ENCODE data around the gene MBP. TPM values are rescaled to one million over a fixed set of nuclear protein-coding genes. Genes with fewer than 3 reads are reported as not detected.

Gene MBP
- total and polyA plus RNA-seq, 2 donors (not counting 3 experiments of a cell fraction or from before 2014, with no cell fraction given) = 1.7 to 2.3 TPM

DNA sequence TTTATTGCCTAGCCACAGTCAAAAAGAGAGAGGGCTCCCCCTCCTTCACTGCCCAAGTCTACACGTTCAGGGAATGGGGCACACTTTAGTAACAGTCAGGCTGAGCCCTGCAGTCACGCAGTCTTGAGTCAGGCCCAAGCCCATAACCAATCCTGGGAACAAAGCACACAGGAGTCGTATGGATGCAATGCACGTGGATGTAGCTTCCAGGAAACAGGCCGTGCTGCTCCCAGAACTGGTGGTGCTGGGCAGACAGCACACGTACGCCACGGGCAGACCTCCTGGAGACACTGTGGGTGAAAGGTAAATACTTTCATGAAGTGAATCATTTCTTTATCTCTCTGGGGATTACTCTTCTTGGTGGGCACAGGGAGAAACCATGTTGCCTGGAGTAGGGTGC, 30.0 kb upstream of the MBP start:
- TF ChIP-seq, protein P1, sequence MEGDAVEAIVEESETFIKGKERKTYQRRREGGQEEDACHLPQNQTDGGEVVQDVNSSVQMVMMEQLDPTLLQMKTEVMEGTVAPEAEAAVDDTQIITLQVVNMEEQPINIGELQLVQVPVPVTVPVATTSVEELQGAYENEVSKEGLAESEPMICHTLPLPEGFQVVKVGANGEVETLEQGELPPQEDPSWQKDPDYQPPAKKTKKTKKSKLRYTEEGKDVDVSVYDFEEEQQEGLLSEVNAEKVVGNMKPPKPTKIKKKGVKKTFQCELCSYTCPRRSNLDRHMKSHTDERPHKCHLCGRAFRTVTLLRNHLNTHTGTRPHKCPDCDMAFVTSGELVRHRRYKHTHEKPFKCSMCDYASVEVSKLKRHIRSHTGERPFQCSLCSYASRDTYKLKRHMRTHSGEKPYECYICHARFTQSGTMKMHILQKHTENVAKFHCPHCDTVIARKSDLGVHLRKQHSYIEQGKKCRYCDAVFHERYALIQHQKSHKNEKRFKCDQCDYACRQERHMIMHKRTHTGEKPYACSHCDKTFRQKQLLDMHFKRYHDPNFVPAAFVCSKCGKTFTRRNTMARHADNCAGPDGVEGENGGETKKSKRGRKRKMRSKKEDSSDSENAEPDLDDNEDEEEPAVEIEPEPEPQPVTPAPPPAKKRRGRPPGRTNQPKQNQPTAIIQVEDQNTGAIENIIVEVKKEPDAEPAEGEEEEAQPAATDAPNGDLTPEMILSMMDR (IDR thresholded peaks at IDR 0.05; ENCODE audit: extremely low read depth in 1 of 2, insufficient read depth in 1 of 2, low read depth in 1 of 2, low read length in 2 of 2) = no peak
- TF ChIP-seq POLR2A (IDR thresholded peaks at IDR 0.05; ENCODE audit: low read depth, low read length) (no peak), JUN (IDR thresholded peaks at IDR 0.05; ENCODE audit: borderline replicate concordance, insufficient read depth, insufficient read length, low read depth) (no peak), MAX (IDR thresholded peaks at IDR 0.05; ENCODE audit: insufficient read depth, insufficient read length) (no peak), MYC (IDR thresholded peaks at IDR 0.05; ENCODE audit: low read depth, low read length) (no peak)
- Histone ChIP-seq H3K4me2 (ENCODE audit: insufficient read depth, low read length) (no peak overlapping the region), H3K9ac (replicated peaks; ENCODE audit: extremely low read depth, insufficient read depth, low read length) (no peak overlapping the region), H3K79me2 (ENCODE audit: control insufficient read depth, insufficient read depth, low read length) (no peaks in the 10 kb centered on the region), H3K9me3 (replicated peaks; ENCODE audit: control insufficient read depth, insufficient read depth, low read length) (no peaks in the 10 kb centered on the region), H2AFZ (ENCODE audit: low read depth, low read length) (no peak overlapping the region), H3K4me3 (replicated peaks in 1 of 3; ENCODE audit: insufficient read depth in 1 of 3, low read depth in 1 of 3, low read length in 3 of 3) (no peak overlapping the region), H4K20me1 (replicated peaks; ENCODE audit: control insufficient read depth, extremely low read depth, insufficient read depth, low read length) (no peaks in the 10 kb centered on the region), H3K36me3 (ENCODE audit: control insufficient read depth in 2 of 2, extremely low read depth in 1 of 2, insufficient read depth in 2 of 2, low read length in 2 of 2) (no peaks in the 10 kb centered on the region), H3K27ac (ENCODE audit: insufficient read depth, low read depth, low read length) (no peak overlapping the region), H3K4me1 (ENCODE audit: control insufficient read depth, extremely low read depth, insufficient read depth, low read length) (no peaks in the 10 kb centered on the region), H3K9me1 (replicated peaks; ENCODE audit: control insufficient read depth, extremely low read depth, insufficient read depth, low read length) (no peaks in the 10 kb centered on the region), H3K27me3 (ENCODE audit: control insufficient read depth in 2 of 2, insufficient read depth in 2 of 2, low read length in 2 of 2) (peaks cover 0 to 2% of the 10 kb centered on the region in 2 experiments)
- intact Hi-C loops (cut with micrococcal nuclease) (no loop called here), dilution Hi-C loops (cut with MboI; ENCODE audit: extremely low pct_ligation_motif_present, low sequenced_read_pairs) (no loop called here)
- DNase-seq (ENCODE audit: low read depth, low spot score) (no peak), FAIRE-seq (no peak)
- CTCF ChIA-PET = no interaction called here
- no TSS peak for BruUV-seq (replicated peaks)
- POLR2A ChIA-PET = no interaction called here

DNA sequence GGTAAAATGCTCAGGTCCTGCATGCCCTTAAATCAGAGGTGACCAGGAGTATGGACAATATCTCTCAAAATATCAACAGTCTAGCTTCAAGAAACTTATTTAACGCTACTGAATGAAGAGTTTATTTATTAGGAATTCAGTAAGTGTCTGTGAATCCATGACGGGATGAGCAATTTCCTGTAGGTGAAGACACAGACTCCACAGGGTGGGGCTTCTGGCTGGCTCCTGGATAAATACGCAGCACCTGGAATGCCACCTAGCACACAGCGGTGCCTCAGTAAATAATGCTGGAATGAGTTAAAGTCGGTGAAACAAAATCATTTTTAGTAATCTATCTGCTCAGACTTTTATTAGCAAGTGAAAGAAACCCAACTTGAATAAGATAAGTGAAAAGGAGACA, 29.4 kb upstream of the MBP start:
- FAIRE-seq (no peak), DNase-seq (ENCODE audit: low read depth, low spot score) (no peak)
- Histone ChIP-seq H3K79me2 (ENCODE audit: control insufficient read depth, insufficient read depth, low read length) (no peaks in the 10 kb centered on the region), H3K9me3 (replicated peaks; ENCODE audit: control insufficient read depth, insufficient read depth, low read length) (no peaks in the 10 kb centered on the region), H4K20me1 (replicated peaks; ENCODE audit: control insufficient read depth, extremely low read depth, insufficient read depth, low read length) (no peaks in the 10 kb centered on the region), H3K27me3 (ENCODE audit: control insufficient read depth in 2 of 2, insufficient read depth in 2 of 2, low read length in 2 of 2) (peaks cover 2% of the 10 kb centered on the region in 2 experiments), H3K36me3 (ENCODE audit: control insufficient read depth in 2 of 2, extremely low read depth in 1 of 2, insufficient read depth in 2 of 2, low read length in 2 of 2) (no peaks in the 10 kb centered on the region), H3K4me2 (ENCODE audit: insufficient read depth, low read length) (no peak overlapping the region), H3K9me1 (replicated peaks; ENCODE audit: control insufficient read depth, extremely low read depth, insufficient read depth, low read length) (no peaks in the 10 kb centered on the region), H3K4me1 (ENCODE audit: control insufficient read depth, extremely low read depth, insufficient read depth, low read length) (no peaks in the 10 kb centered on the region), H3K4me3 (replicated peaks in 1 of 3; ENCODE audit: insufficient read depth in 1 of 3, low read depth in 1 of 3, low read length in 3 of 3) (no peak overlapping the region), H3K27ac (ENCODE audit: insufficient read depth, low read depth, low read length) (no peak overlapping the region), H2AFZ (ENCODE audit: low read depth, low read length) (no peak overlapping the region), H3K9ac (replicated peaks; ENCODE audit: extremely low read depth, insufficient read depth, low read length) (no peak overlapping the region)
- dilution Hi-C loops (cut with MboI; ENCODE audit: extremely low pct_ligation_motif_present, low sequenced_read_pairs) = no loop called here
- BruUV-seq (replicated peaks) = no TSS peak
- POLR2A ChIA-PET = no interaction called here
- intact Hi-C loops (cut with micrococcal nuclease) = no loop called here
- no peak for TF ChIP-seq POLR2A (IDR thresholded peaks at IDR 0.05; ENCODE audit: low read depth, low read length)
- TF ChIP-seq POLR2AphosphoS5 (IDR thresholded peaks at IDR 0.05; ENCODE audit: insufficient read depth, low read depth, low read length) = no peak
- TF ChIP-seq EZH2 (IDR thresholded peaks at IDR 0.05; ENCODE audit: borderline replicate concordance, low read depth, low read length, severe bottlenecking) = no peak
- no peak for TF ChIP-seq JUN (IDR thresholded peaks at IDR 0.05; ENCODE audit: borderline replicate concordance, insufficient read depth, insufficient read length, low read depth)
- TF ChIP-seq, protein P1 (IDR thresholded peaks at IDR 0.05; ENCODE audit: extremely low read depth in 1 of 2, insufficient read depth in 1 of 2, low read depth in 1 of 2, low read length in 2 of 2) = no peak
- no peak for TF ChIP-seq GATA2 (IDR thresholded peaks at IDR 0.05; ENCODE audit: insufficient read depth, insufficient read length, low read depth, low read length)
- TF ChIP-seq FOS (IDR thresholded peaks at IDR 0.05; ENCODE audit: borderline replicate concordance, insufficient read depth, low read length) = no peak
- no peak for TF ChIP-seq MYC (IDR thresholded peaks at IDR 0.05; ENCODE audit: low read depth, low read length)
- no peak for TF ChIP-seq MAX (IDR thresholded peaks at IDR 0.05; ENCODE audit: insufficient read depth, insufficient read length)
- CTCF ChIA-PET = no interaction called here

All from endothelial cell of umbilical vein (primary cell).